C4-2B (cell line): Measurements from ENCODE around the gene STAB1.

Source experiments
- ZFX ChIP-seq: fragments of 450-650 bp; IDR thresholded peaks from 2 replicates; pipeline ENCODE4 v1.6.1; 2017
- TF ChIP-seq, protein P1 (sequence below): fragments of 450-650 bp; conservative IDR thresholded peaks from 2 replicates; pipeline ENCODE4 v1.5.1; 2017; ENCODE audit warnings: mild to moderate bottlenecking

- TF ChIP-seq, protein P1, sequence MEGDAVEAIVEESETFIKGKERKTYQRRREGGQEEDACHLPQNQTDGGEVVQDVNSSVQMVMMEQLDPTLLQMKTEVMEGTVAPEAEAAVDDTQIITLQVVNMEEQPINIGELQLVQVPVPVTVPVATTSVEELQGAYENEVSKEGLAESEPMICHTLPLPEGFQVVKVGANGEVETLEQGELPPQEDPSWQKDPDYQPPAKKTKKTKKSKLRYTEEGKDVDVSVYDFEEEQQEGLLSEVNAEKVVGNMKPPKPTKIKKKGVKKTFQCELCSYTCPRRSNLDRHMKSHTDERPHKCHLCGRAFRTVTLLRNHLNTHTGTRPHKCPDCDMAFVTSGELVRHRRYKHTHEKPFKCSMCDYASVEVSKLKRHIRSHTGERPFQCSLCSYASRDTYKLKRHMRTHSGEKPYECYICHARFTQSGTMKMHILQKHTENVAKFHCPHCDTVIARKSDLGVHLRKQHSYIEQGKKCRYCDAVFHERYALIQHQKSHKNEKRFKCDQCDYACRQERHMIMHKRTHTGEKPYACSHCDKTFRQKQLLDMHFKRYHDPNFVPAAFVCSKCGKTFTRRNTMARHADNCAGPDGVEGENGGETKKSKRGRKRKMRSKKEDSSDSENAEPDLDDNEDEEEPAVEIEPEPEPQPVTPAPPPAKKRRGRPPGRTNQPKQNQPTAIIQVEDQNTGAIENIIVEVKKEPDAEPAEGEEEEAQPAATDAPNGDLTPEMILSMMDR = no peak
- TF ChIP-seq ZFX = no peak
Measured at GRCh38 chr3:52524258-52524751, 29.2 kb downstream of the STAB1 start.
